HG03095 (cell line): ENCODE data around the gene C20orf173.
A peak's percentile ranks its signal among the peaks of the same experiment; 100 is the strongest.

Experiments used
- ATAC-seq: cut with Tn5 transposase; IDR thresholded peaks from one replicate; pipeline ENCODE4 v1.9.1; 2021; ENCODE audit warnings: moderate library complexity; ENCODE audit not compliant: unreplicated experiment

C20orf173 gene

DNA sequence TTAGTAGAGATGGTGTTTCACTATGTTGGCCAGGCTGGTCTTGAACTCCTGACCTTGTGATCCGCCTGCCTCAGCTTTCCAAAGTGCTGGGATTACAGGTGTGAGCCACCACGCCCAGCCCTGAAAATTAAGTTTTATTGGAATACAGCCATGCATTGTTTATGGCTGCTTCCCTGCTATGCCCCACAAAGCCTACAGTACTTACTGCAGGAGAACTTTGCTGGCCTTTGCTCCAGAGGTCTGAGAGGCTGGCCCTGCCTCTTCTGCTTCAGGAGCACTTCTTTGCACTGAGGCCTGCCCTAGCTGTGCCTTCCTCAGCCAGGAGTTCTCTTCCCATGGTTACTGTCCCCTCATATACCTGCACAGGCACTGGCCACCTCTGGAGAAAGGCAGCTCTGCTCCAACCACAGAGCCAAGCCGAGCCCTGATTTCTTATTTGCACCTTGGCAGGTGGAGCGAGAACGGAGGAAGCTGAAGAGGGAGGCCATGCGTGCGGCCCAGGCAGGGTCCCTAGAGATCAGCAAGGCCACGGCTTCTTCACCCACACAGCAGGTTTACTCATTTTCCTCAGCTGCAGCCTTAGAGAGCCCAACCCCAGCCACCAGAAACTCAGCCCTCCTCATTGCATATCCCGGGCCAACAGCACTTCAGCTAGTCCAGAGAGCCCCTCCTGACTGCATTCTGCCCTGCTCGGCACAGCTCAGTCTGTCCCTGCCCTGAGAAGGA is 20.8 kb downstream of the C20orf173 start:
- ATAC-seq = no peak

- ATAC-seq = no peak
Measured at GRCh38 chr20:35506872-35507638, 22.4 kb downstream of the C20orf173 start.

DNA sequence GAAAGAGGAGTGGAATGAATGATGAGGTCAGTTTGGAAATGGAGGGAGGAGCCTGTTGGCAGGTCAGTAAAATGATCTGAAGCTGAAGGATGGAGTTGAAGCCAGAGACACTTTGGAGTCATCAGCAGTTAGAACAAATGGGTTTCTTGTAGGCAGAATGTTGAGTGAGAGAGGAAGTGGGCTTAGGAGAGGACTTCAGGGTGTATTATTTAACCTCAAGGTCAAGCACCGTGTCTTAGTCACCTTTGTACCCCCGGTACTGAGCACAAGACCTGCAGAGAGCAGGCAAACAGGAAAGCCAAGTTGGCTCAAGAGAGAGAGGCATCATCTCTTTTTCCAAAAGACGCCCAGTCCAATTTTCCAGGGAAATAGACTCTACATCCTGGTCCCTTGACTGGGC is 23.3 kb downstream of the C20orf173 start:
- ATAC-seq = no peak

DNA sequence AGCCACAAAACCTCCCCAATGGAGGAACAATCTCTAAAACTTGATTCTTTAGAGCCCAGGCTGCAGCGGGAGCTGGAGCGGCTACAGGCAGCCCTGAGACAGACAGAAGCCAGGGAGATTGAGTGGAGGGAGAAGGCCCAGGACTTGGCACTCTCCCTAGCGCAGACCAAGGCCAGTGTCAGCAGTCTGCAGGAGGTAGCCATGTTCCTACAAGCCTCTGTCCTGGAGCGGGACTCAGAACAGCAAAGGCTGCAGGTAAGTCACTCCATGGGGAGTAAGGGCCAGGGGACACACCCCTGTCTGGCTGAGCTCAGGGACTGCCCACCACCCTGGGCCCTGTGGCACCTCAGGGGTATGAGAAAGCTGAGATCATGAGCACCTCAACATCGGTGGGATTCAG is 24.7 kb downstream of the C20orf173 start:
- ATAC-seq = no peak

GRCh38 chr20:35503841-35504561 is 25.5 kb downstream of the C20orf173 start:
- ATAC-seq = no peak

DNA sequence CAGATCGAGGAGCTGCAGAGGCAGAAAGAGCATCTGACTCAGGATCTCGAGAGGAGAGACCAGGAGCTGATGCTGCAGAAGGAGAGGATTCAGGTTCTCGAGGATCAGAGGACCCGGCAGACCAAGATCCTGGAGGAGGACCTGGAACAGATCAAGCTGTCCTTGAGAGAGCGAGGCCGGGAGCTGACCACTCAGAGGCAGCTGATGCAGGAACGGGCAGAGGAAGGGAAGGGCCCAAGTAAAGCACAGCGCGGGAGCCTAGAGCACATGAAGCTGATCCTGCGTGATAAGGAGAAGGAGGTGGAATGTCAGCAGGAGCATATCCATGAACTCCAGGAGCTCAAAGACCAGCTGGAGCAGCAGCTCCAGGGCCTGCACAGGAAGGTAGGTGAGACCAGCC is 26.2 kb downstream of the C20orf173 start:
- no peak for ATAC-seq

DNA sequence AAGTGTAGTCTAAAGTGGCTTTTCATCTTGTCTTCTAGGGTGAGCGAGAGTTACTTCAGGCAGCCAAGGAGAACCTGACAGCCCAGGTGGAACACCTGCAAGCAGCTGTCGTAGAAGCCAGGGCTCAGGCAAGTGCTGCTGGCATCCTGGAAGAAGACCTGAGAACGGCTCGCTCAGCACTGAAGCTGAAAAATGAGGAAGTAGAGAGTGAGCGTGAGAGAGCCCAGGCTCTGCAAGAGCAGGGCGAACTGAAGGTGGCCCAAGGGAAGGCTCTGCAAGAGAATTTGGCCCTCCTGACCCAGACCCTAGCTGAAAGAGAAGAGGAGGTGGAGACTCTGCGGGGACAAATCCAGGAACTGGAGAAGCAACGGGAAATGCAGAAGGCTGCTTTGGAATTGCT is 27.1 kb downstream of the C20orf173 start:
- ATAC-seq = peak; percentile 71

GRCh38 chr20:35499271-35499670 is 30.2 kb downstream of the C20orf173 start:
- ATAC-seq = no peak

- ATAC-seq = no peak
Measured at GRCh38 chr20:35497780-35498189, 31.7 kb downstream of the C20orf173 start.

GRCh38 chr20:35497320-35497719 is 32.1 kb downstream of the C20orf173 start:
- ATAC-seq = no peak

- no peak for ATAC-seq
Measured at GRCh38 chr20:35496481-35496880, 33.0 kb downstream of the C20orf173 start.

- ATAC-seq = no peak
Measured at GRCh38 chr20:35492352-35492751, 37.1 kb downstream of the C20orf173 start.

DNA sequence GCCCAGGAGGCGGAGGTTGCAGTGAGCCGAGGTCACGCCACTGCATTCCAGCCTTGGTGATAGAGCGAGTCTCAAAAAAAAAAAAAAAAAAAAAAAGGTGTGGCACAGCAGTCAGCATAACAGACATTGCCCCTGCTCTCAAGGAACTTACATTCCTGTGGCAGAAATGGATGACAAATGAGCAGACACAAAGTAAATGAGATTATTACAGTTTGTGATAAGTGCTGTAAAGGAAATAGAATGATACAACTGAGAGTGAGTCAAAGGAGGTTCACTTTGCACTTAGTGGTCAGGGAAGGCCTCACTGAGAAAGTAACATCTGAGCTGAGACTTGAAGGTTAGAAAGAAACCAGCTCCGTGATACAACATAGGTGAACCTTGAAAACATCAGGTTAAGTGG is 37.6 kb downstream of the C20orf173 start:
- ATAC-seq = no peak

DNA sequence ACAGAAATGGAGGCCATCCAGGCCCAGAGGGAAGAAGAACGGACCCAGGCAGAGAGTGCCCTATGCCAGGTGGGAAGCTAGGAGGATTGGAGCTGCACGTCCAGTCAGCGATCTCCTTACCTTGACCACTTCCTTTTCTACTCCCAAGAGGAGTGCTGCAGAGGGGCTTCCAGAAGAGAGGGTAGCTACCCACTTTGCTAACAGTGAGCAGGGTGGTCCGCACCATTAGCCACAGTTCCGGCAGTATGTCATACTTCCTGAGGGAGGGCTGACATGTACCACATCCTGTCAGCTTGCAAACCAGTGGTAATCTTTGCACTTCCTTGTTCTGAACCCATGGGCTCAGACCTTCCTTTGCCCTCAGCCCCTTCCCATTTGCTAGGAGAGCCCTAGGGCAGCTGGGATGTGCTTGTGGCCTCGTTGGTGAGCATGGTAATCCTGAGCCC is 38.7 kb downstream of the C20orf173 start:
- ATAC-seq = peak; percentile 94

DNA sequence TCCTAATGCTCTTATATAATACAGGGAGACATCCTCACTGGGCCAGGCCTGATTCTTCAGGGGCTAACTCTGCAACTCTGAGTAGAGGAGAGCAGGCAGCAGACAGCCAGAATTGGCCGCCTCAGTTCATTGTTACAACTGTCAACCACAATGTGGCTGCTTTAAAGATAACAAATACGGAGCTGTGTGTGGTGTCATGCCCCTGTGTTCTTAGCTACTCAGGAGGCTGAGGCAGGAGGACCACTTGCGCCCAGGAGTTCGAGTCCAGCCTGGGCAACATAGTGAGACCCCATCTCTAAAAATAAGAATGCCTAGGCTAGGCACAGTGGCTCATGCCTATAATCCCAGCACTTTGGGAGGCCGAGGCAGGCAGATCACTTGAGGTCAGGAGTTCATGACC is 39.7 kb downstream of the C20orf173 start:
- ATAC-seq = no peak

DNA sequence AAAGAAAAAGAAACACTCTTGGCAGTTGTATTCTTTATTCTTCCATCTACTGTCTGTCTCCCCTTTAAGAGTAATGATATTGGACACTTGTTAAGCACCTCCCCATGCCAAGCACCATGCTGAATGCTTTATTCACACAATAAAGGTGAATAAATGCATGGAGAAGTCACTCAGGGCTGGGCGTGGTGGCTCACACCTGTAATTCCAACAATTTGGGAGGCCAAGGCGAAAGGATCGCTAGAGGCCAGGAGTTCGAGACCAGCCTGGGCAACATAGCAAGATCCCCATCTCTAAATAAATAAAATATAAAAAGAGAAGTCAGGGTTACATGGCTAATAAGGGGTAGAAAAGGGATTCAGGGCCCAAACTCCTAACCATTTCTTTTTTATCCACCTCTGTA is 42.0 kb downstream of the C20orf173 start:
- ATAC-seq = no peak

DNA sequence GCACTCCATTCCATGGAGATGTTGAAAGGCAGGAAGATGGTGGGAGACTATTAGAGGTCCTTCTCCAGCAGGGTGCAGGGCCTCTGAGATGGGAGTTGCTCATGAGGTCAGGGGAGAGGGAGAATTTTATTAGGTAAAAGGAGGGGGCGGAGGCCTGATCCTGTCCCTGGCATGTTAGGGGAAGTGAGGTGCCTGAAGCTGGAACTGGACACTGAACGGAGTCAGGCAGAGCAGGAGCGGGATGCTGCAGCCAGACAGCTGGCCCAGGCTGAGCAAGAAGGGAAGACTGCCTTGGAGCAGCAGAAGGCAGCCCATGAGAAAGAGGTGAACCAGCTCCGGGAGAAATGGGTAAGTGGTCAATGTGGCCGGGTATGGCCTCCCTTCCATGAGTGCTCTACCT is 49.7 kb downstream of the C20orf173 start:
- ATAC-seq = no peak

GRCh38 chr20:35478804-35479472 is 50.5 kb downstream of the C20orf173 start:
- ATAC-seq = no peak
